Mesendoderm (in vitro differentiated cells): ENCODE measurements around the gene SMIM32.
A peak's percentile ranks its signal among the peaks of the same experiment; 100 is the strongest.

Source experiments
- DNase-seq: peaks from one replicate; pipeline ENCODE4 v3.0.0; 2013
- H2AK5ac ChIP-seq: 2 replicates; pipeline ENCODE4 v1.6.1; 2013; ENCODE audit warnings: low read length, inconsistent platforms
- H2BK120ac ChIP-seq: 2 replicates; pipeline ENCODE4 v1.6.1; 2013; ENCODE audit warnings: low read depth, mild to moderate bottlenecking, low read length, moderate library complexity, mixed read lengths
- H2BK15ac ChIP-seq: replicated peaks from 2 replicates; pipeline ENCODE4 v1.6.1; 2013; ENCODE audit warnings: low read depth, mild to moderate bottlenecking, moderate library complexity
- H2BK5ac ChIP-seq: 2 replicates; pipeline ENCODE4 v1.6.1; 2013; ENCODE audit warnings: low read length, inconsistent platforms
- H3K18ac ChIP-seq: 2 replicates; pipeline ENCODE4 v1.6.1; 2013; ENCODE audit warnings: mild to moderate bottlenecking, low read length, mixed read lengths
- H3K23ac ChIP-seq: one replicate; pipeline ENCODE4 v1.6.1; 2013; ENCODE audit warnings: low read length
- H3K27ac ChIP-seq: 2 replicates; pipeline ENCODE4 v1.5.1; 2013; ENCODE audit warnings: low read depth, mild to moderate bottlenecking, inconsistent platforms, low read length, moderate library complexity
- H3K27me3 ChIP-seq: 2 replicates; pipeline ENCODE4 v1.6.1; 2013; ENCODE audit warnings: low read length, control low read depth, mild to moderate bottlenecking, inconsistent platforms; ENCODE audit not compliant: insufficient read depth, poor library complexity
- H3K36me3 ChIP-seq: 2 replicates; pipeline ENCODE4 v1.6.1; 2013; ENCODE audit warnings: low read length, inconsistent platforms; ENCODE audit not compliant: control insufficient read depth, insufficient read depth
- H3K4ac ChIP-seq: one replicate; pipeline ENCODE4 v1.6.1; 2013; ENCODE audit warnings: low read depth, mild to moderate bottlenecking, low read length, moderate library complexity
- H3K4me1 ChIP-seq: 2 replicates; pipeline ENCODE4 v1.6.1; 2013; ENCODE audit warnings: low read depth, low read length, inconsistent platforms; ENCODE audit not compliant: control insufficient read depth
- H3K4me2 ChIP-seq: 2 replicates; pipeline ENCODE4 v1.6.1; 2013; ENCODE audit warnings: low read length
- H3K4me3 ChIP-seq: 2 replicates; pipeline ENCODE4 v1.5.1; 2013; ENCODE audit warnings: mild to moderate bottlenecking, low read length
- H3K56ac ChIP-seq: one replicate; pipeline ENCODE4 v1.6.1; 2013; ENCODE audit warnings: low read length
- H3K79me1 ChIP-seq: 2 replicates; pipeline ENCODE4 v1.6.1; 2013; ENCODE audit warnings: low read length, inconsistent platforms
- H3K79me2 ChIP-seq: 2 replicates; pipeline ENCODE4 v1.6.1; 2013; ENCODE audit warnings: mild to moderate bottlenecking, low read length; ENCODE audit not compliant: control insufficient read depth, insufficient read depth
- H3K9ac ChIP-seq: 2 replicates; pipeline ENCODE4 v1.6.1; 2013; ENCODE audit warnings: low read length, inconsistent platforms
- H4K5ac ChIP-seq: one replicate; pipeline ENCODE4 v1.6.1; 2013; ENCODE audit warnings: low read length
- H4K8ac ChIP-seq: one replicate; pipeline ENCODE4 v1.6.1; 2013; ENCODE audit warnings: low read depth, mild to moderate bottlenecking, control low read depth, low read length, moderate library complexity
- WGBS: extraction: QIAGEN DNeasy Blood & Tissue Kit; methylation state at CpG from one replicate; pipeline ENCODE4 v1.1.7; 2013; ENCODE audit warnings: low lambda C conversion rate, missing lambda C conversion rate; ENCODE audit not compliant: insufficient coverage; ENCODE audit errors: extremely low coverage; 5-methylcytosine and 5-hydroxymethylcytosine counted together

SMIM32 gene

GRCh38 chr5:136211282-136212040 lies 18.5 kb upstream of the SMIM32 start:
- H4K5ac ChIP-seq = no peak overlapping the region
- H3K27me3 ChIP-seq = no peaks in the 10 kb centered on the region
- no peak overlapping the region for H4K8ac ChIP-seq
- H3K79me2 ChIP-seq = no peaks in the 10 kb centered on the region
- H3K4me3 ChIP-seq = no peak overlapping the region
- no peak overlapping the region for H2AK5ac ChIP-seq
- no peak overlapping the region for H3K56ac ChIP-seq
- H3K23ac ChIP-seq = no peak overlapping the region
- no peak overlapping the region for H3K4ac ChIP-seq
- H2BK15ac ChIP-seq = no peak overlapping the region
- no peaks in the 10 kb centered on the region for H3K36me3 ChIP-seq
- no peak overlapping the region for H3K9ac ChIP-seq
- no peaks in the 10 kb centered on the region for H3K4me1 ChIP-seq
- H2BK5ac ChIP-seq = no peak overlapping the region
- H2BK120ac ChIP-seq = no peak overlapping the region
- H3K18ac ChIP-seq = no peak overlapping the region
- DNase-seq = no peak
- no peak overlapping the region for H3K4me2 ChIP-seq
- no peak overlapping the region for H3K27ac ChIP-seq
- WGBS = no CpG with 5 or more reads among the region's 10 CpGs
- H3K79me1 ChIP-seq = no peaks in the 10 kb centered on the region

- no CpG with 5 or more reads among the region's 4 CpGs for WGBS
- Histone ChIP-seq H3K79me1 (no peaks in the 10 kb centered on the region), H3K23ac (no peak overlapping the region), H2BK5ac (no peak overlapping the region), H2BK15ac (no peak overlapping the region), H3K56ac (no peak overlapping the region), H3K9ac (no peak overlapping the region), H3K27ac (no peak overlapping the region), H3K18ac (no peak overlapping the region), H4K5ac (no peak overlapping the region), H2AK5ac (no peak overlapping the region), H2BK120ac (no peak overlapping the region), H3K36me3 (no peaks in the 10 kb centered on the region), H3K4me3 (no peak overlapping the region), H3K27me3 (no peaks in the 10 kb centered on the region), H4K8ac (no peak overlapping the region), H3K79me2 (no peaks in the 10 kb centered on the region), H3K4ac (no peak overlapping the region), H3K4me1 (no peaks in the 10 kb centered on the region), H3K4me2 (no peak overlapping the region)
- no peak for DNase-seq
Measured at GRCh38 chr5:136210259-136210658, 17.3 kb upstream of the SMIM32 start.

GRCh38 chr5:136209346-136209910 lies 16.5 kb upstream of the SMIM32 start:
- Histone ChIP-seq H3K4me3 (no peak overlapping the region), H4K8ac (no peak overlapping the region), H3K27me3 (no peaks in the 10 kb centered on the region), H3K4me2 (no peak overlapping the region), H2BK5ac (no peak overlapping the region), H3K79me2 (no peaks in the 10 kb centered on the region), H3K4ac (no peak overlapping the region), H3K18ac (no peak overlapping the region), H3K56ac (no peak overlapping the region), H3K9ac (no peak overlapping the region), H2BK15ac (no peak overlapping the region), H3K79me1 (no peaks in the 10 kb centered on the region), H3K27ac (no peak overlapping the region), H3K23ac (no peak overlapping the region), H2BK120ac (no peak overlapping the region), H3K36me3 (no peaks in the 10 kb centered on the region), H4K5ac (no peak overlapping the region), H2AK5ac (no peak overlapping the region), H3K4me1 (no peaks in the 10 kb centered on the region)
- no peak for DNase-seq
- WGBS = no CpG with 5 or more reads among the region's 14 CpGs

- Histone ChIP-seq H3K36me3 (no peaks in the 10 kb centered on the region), H4K5ac (no peak overlapping the region), H3K4me2 (no peak overlapping the region), H3K4me3 (no peak overlapping the region), H3K79me1 (no peaks in the 10 kb centered on the region), H3K9ac (no peak overlapping the region), H2BK120ac (no peak overlapping the region), H3K23ac (no peak overlapping the region), H2AK5ac (no peak overlapping the region), H4K8ac (no peak overlapping the region), H3K79me2 (no peaks in the 10 kb centered on the region), H3K27me3 (no peaks in the 10 kb centered on the region), H3K27ac (no peak overlapping the region), H2BK5ac (no peak overlapping the region), H3K18ac (no peak overlapping the region), H3K4me1 (no peaks in the 10 kb centered on the region), H3K56ac (no peak overlapping the region), H2BK15ac (no peak overlapping the region), H3K4ac (no peak overlapping the region)
- no CpG with 5 or more reads among the region's 3 CpGs for WGBS
- DNase-seq = no peak
Measured at GRCh38 chr5:136208916-136209315, 16.0 kb upstream of the SMIM32 start.

- whole genome bisulfite sequencing = no CpG with 5 or more reads among the region's 7 CpGs
Measured at GRCh38 chr5:136207631-136208030, 14.7 kb upstream of the SMIM32 start.

More at GRCh38 chr5:136207631-136208030, 14.7 kb upstream of the SMIM32 start:
- no peak overlapping the region for H3K9ac ChIP-seq
- no peak overlapping the region for H3K18ac ChIP-seq
- H3K4ac ChIP-seq = no peak overlapping the region
- no peak overlapping the region for H3K27ac ChIP-seq
- H3K79me2 ChIP-seq = no peaks in the 10 kb centered on the region
- no peak overlapping the region for H2BK5ac ChIP-seq
- no peak for DNase-seq
- no peak overlapping the region for H4K8ac ChIP-seq
- H3K23ac ChIP-seq = no peak overlapping the region
- H3K56ac ChIP-seq = peak overlapping the region; percentile 32
- no peaks in the 10 kb centered on the region for H3K27me3 ChIP-seq
- no peaks in the 10 kb centered on the region for H3K79me1 ChIP-seq
- H4K5ac ChIP-seq = no peak overlapping the region
- H3K4me3 ChIP-seq = no peak overlapping the region
- no peaks in the 10 kb centered on the region for H3K36me3 ChIP-seq
- H2BK15ac ChIP-seq = no peak overlapping the region
- no peak overlapping the region for H2BK120ac ChIP-seq
- H3K4me2 ChIP-seq = no peak overlapping the region
- H2AK5ac ChIP-seq = no peak overlapping the region
- H3K4me1 ChIP-seq = no peaks in the 10 kb centered on the region
